Chondrocyte (in vitro differentiated cells): ENCODE results near the gene BICD1. TPM values are rescaled to one million over a fixed set of nuclear protein-coding genes. Genes with fewer than 3 reads are reported as not detected.

Source experiments
- DNase-seq: peaks from one replicate; pipeline ENCODE4 v3.0.0; 2021; ENCODE audit warnings: mixed read lengths, low spot score
- H3K27ac Mint-ChIP-seq: one replicate; pipeline ENCODE4 v1.8.0; 2021; ENCODE audit warnings: mild to moderate bottlenecking, moderate library complexity, mixed read lengths; ENCODE audit not compliant: unreplicated experiment
- H3K27me3 Mint-ChIP-seq: 2 replicates; pipeline ENCODE4 v1.8.0; 2021; ENCODE audit warnings: low read depth, mixed read lengths
- H3K36me3 Mint-ChIP-seq: 2 replicates; pipeline ENCODE4 v1.8.0; 2021; ENCODE audit warnings: low read depth, mixed read lengths
- H3K4me1 Mint-ChIP-seq: 2 replicates; pipeline ENCODE4 v1.8.0; 2021; ENCODE audit warnings: low read depth, mild to moderate bottlenecking, mixed read lengths
- H3K4me3 Mint-ChIP-seq: one replicate; pipeline ENCODE4 v1.8.0; 2021; ENCODE audit warnings: mild to moderate bottlenecking, moderate library complexity, mixed read lengths; ENCODE audit not compliant: unreplicated experiment
- H3K9me3 Mint-ChIP-seq: 2 replicates; pipeline ENCODE4 v1.8.0; 2021; ENCODE audit warnings: low read depth, mixed read lengths
- long read RNA-seq: library from polyadenylated mRNA; stranded (forward); transcript quantifications from one replicate; pipeline ENCODE4 v2.0.0, GENCODE V29; 2021
- total RNA-seq: library from RNA; stranded (reverse); gene quantifications from 3 replicates; pipeline ENCODE4 v1.2.1, GENCODE V29; 2021
- TF ChIP-seq, protein P1 (sequence below): fragments of 200-600 bp; sonication (generic); IDR thresholded peaks from 2 replicates; pipeline ENCODE4 v1.5.0; 2021; ENCODE audit warnings: antibody characterized with exemption, mild to moderate bottlenecking, moderate library complexity

BICD1 gene
- 30.5 to 55.2 TPM (median 31.3 TPM) in 3 replicates for total RNA-seq
- long read RNA-seq, partial matches to known transcripts, result 8 of 15 reads
- long read RNA-seq, other reads (novel, unspliced or antisense), result 3 of 15 reads

DNA sequence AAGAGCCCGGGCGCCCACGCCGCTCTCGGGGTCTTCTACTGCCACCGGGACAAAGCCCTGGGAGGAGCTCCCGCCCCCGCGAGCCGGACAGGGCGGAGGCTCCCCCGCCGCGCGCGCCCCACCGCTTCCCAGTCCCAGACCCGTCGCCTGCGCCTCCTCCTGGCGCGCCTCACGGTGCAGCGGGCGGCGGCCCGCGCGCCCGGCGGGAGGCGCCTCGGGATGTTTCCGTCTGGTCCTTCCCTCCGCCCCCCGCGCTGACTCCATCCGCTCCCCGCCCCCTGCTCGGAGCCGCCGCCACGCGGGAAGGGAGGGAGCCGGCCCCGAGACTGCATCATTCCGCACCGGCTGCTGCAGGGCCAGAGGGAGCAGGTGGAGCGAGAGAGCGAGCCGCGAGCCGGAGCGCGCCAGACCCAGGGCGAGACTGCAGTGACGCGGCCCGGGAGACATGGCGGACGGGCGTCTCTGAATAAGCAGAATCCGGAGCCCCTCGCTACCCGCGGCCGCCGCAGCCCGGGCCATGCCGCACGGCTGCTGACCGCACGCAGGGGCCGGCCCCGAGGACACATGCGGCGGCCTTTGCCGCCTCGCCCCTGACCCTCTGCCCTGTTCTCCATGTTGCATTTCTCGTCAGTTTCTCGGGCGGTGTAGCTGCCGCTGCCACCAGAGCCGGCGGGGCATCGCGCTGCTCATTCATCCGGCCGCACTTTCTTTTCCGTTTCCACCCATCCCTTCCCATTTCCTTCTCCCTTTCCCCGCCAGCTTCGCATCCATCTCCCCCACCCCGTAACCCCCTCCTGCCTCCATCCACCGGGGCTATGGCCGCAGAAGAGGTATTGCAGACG is at the start of gene BICD1:
Gene BICD1, plus strand, starts transcription at position 331 of the 842 bp plus-strand sequence. Its CDS starts 485 bp downstream, at position 816.
- TF ChIP-seq, protein P1, sequence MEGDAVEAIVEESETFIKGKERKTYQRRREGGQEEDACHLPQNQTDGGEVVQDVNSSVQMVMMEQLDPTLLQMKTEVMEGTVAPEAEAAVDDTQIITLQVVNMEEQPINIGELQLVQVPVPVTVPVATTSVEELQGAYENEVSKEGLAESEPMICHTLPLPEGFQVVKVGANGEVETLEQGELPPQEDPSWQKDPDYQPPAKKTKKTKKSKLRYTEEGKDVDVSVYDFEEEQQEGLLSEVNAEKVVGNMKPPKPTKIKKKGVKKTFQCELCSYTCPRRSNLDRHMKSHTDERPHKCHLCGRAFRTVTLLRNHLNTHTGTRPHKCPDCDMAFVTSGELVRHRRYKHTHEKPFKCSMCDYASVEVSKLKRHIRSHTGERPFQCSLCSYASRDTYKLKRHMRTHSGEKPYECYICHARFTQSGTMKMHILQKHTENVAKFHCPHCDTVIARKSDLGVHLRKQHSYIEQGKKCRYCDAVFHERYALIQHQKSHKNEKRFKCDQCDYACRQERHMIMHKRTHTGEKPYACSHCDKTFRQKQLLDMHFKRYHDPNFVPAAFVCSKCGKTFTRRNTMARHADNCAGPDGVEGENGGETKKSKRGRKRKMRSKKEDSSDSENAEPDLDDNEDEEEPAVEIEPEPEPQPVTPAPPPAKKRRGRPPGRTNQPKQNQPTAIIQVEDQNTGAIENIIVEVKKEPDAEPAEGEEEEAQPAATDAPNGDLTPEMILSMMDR, result peak; percentile 74
- no peaks in the 10 kb centered on the region for H3K36me3 Mint-ChIP-seq
- peak; percentile 93 for DNase-seq
- peak within 1 kb of the TSS; percentile 97 for H3K27ac Mint-ChIP-seq
- H3K9me3 Mint-ChIP-seq, result no peaks in the 10 kb centered on the region
- peaks cover 32% of the 10 kb centered on the region for H3K4me1 Mint-ChIP-seq
- peak within 1 kb of the TSS; percentile 98 for H3K4me3 Mint-ChIP-seq
- H3K27me3 Mint-ChIP-seq, result no peaks in the 10 kb centered on the region

DNA sequence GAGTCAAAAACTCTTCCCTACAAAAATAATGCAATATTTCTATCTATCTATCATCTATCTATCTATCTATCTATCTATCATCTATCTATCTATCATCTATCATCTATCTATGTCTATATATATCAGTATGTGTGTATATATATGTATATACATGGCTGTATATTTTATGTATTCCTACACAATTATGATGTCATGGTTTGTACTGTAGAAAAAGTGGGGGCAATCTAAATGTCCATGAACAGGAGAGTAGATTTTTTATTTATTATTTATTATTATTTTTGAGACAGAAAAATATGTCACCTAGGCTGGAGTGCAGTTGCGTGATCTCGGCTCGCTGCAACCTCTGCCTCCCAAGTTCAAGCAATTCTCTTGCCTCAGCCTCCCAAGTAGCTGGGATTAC is 45.6 kb upstream of the BICD1 start:
- DNase-seq, result no peak
- Mint-ChIP-seq H3K36me3 (no peaks in the 10 kb centered on the region), H3K27ac (no peak overlapping the region), H3K4me3 (no peak overlapping the region), H3K9me3 (no peaks in the 10 kb centered on the region), H3K4me1 (peaks cover 5% of the 10 kb centered on the region), H3K27me3 (no peaks in the 10 kb centered on the region)
- TF ChIP-seq, protein P1, result no peak

DNA sequence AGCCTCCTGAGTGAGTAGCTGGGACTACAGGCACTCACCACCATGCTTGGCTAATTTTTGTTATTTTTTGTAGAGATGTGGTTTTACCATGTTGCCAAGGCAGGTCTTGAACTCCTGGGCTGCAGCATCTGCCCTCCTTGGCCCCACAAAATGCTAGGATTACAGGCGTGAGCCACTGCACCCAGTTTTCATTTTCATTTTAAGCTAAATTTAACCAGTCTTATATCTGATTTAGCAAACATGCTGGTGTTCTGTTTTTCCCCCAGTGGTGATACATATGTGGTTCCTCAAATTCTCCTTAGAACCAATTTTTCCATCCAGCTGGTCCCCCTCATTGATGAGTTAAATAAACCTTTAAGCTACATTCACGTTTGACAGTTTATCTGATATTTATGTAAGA is 43.8 kb upstream of the BICD1 start:
- TF ChIP-seq, protein P1, result no peak
- Mint-ChIP-seq H3K4me1 (peaks cover 5% of the 10 kb centered on the region), H3K27ac (no peak overlapping the region), H3K27me3 (no peaks in the 10 kb centered on the region), H3K4me3 (no peak overlapping the region), H3K36me3 (no peaks in the 10 kb centered on the region), H3K9me3 (no peaks in the 10 kb centered on the region)
- no peak for DNase-seq

GRCh38 chr12:32063796-32064195 is 42.9 kb upstream of the BICD1 start:
- Mint-ChIP-seq H3K4me3 (no peak overlapping the region), H3K27ac (no peak overlapping the region), H3K4me1 (peaks cover 8% of the 10 kb centered on the region), H3K27me3 (no peaks in the 10 kb centered on the region), H3K9me3 (no peaks in the 10 kb centered on the region), H3K36me3 (no peaks in the 10 kb centered on the region)
- TF ChIP-seq, protein P1, result no peak
- peak; percentile 30 for DNase-seq

GRCh38 chr12:32066206-32066605 is 40.4 kb upstream of the BICD1 start:
- no peak overlapping the region for H3K4me3 Mint-ChIP-seq
- TF ChIP-seq, protein P1, result no peak
- H3K4me1 Mint-ChIP-seq, result peaks cover 13% of the 10 kb centered on the region
- no peak for DNase-seq
- H3K27me3 Mint-ChIP-seq, result no peaks in the 10 kb centered on the region
- no peak overlapping the region for H3K27ac Mint-ChIP-seq
- no peaks in the 10 kb centered on the region for H3K36me3 Mint-ChIP-seq
- no peaks in the 10 kb centered on the region for H3K9me3 Mint-ChIP-seq
